Erythroblast (primary cell): ENCODE measurements around the gene BCL2L2.

Experiments used
- GATA1 ChIP-seq: IDR thresholded peaks from 2 replicates; pipeline ENCODE4 v1.6.1; 2011; ENCODE audit warnings: low read depth, mild to moderate bottlenecking, control low read depth, low read length, moderate library complexity
- POLR2A ChIP-seq: IDR thresholded peaks from 2 replicates; pipeline ENCODE4 v1.6.1; 2011; ENCODE audit warnings: mild to moderate bottlenecking, low read length

GRCh38 chr14:23359722-23360447, 53.3 kb downstream of the BCL2L2 start:
- TF ChIP-seq POLR2A (no peak), GATA1 (no peak)
